Mesenchymal stem cell (in vitro differentiated cells and primary cell): ENCODE measurements around the gene CEND1.

Source experiments
- DNase-seq: peaks from one replicate; pipeline ENCODE4 v3.0.0-alpha.2; 2013
- H2AFZ ChIP-seq: one replicate; pipeline ENCODE4 v1.6.1; 2013; ENCODE audit warnings: low read depth, mild to moderate bottlenecking, control low read depth, inconsistent platforms, low read length, moderate library complexity
- H2AK5ac ChIP-seq: 2 replicates; pipeline ENCODE4 v1.6.1; 2013; ENCODE audit warnings: low read length, moderate library complexity, mild to moderate bottlenecking, inconsistent platforms; ENCODE audit not compliant: severe bottlenecking
- H2BK120ac ChIP-seq: one replicate; pipeline ENCODE4 v1.6.1; 2013; ENCODE audit warnings: low read depth, mild to moderate bottlenecking, inconsistent platforms, low read length, moderate library complexity
- H2BK12ac ChIP-seq, 2 experiments: one replicate each; pipeline ENCODE4 v1.6.1; 2013; ENCODE audit warnings: inconsistent platforms in 2 of 2, low read length in 2 of 2, mild to moderate bottlenecking in 2 of 2, moderate library complexity in 2 of 2, control low read depth in 1 of 2
- H2BK15ac ChIP-seq: one replicate; pipeline ENCODE4 v1.6.1; 2013; ENCODE audit warnings: mild to moderate bottlenecking, low read depth, inconsistent platforms; ENCODE audit not compliant: poor library complexity, severe bottlenecking
- H2BK5ac ChIP-seq: 2 replicates; pipeline ENCODE4 v1.6.1; 2013; ENCODE audit warnings: low read depth, mild to moderate bottlenecking, low read length, control low read depth, inconsistent platforms; ENCODE audit not compliant: poor library complexity, severe bottlenecking
- H3K14ac ChIP-seq, 2 experiments: one replicate each; pipeline ENCODE4 v1.6.1; 2013; ENCODE audit warnings: inconsistent platforms in 2 of 2, low read length in 2 of 2, control low read depth in 1 of 2, mild to moderate bottlenecking in 1 of 2, moderate library complexity in 1 of 2
- H3K18ac ChIP-seq, 2 experiments: one replicate each; pipeline ENCODE4 v1.6.1; 2013; ENCODE audit warnings: inconsistent platforms in 2 of 2, low read length in 2 of 2, control low read depth in 1 of 2, low read depth in 1 of 2, mild to moderate bottlenecking in 1 of 2
- H3K23ac ChIP-seq, 2 experiments: one replicate each; pipeline ENCODE4 v1.6.1; 2013; ENCODE audit warnings: inconsistent platforms in 2 of 2, low read length in 2 of 2, mild to moderate bottlenecking in 2 of 2, moderate library complexity in 2 of 2, control low read depth in 1 of 2
- H3K27ac ChIP-seq: 2 replicates; pipeline ENCODE4 v1.5.1; 2013; ENCODE audit warnings: mild to moderate bottlenecking, moderate library complexity, low read length, control low read depth, inconsistent platforms; ENCODE audit not compliant: poor library complexity, severe bottlenecking
- H3K27me3 ChIP-seq, 2 experiments: 2 replicates each; pipeline versions ENCODE4 v1.6.1 to v1.7.0; 2013; ENCODE audit warnings: low read length in 2 of 2, mild to moderate bottlenecking in 2 of 2, moderate library complexity in 2 of 2, control low read depth in 1 of 2, inconsistent platforms in 1 of 2; ENCODE audit not compliant: control insufficient read depth in 1 of 2, insufficient read depth in 1 of 2
- H3K36me3 ChIP-seq, 2 experiments: 2 replicates each; pipeline versions ENCODE4 v1.6.1 to v1.7.0; 2013; ENCODE audit warnings: low read length in 2 of 2, control low read depth in 1 of 2, inconsistent platforms in 1 of 2, low read depth in 1 of 2, mild to moderate bottlenecking in 1 of 2; ENCODE audit not compliant: insufficient read depth in 2 of 2, control insufficient read depth in 1 of 2
- H3K4ac ChIP-seq, 2 experiments: one replicate each; pipeline ENCODE4 v1.6.1; 2013; ENCODE audit warnings: inconsistent platforms in 2 of 2, low read length in 2 of 2, mild to moderate bottlenecking in 2 of 2, moderate library complexity in 2 of 2, control low read depth in 1 of 2, low read depth in 1 of 2
- H3K4me1 ChIP-seq: 2 replicates; pipeline ENCODE4 v1.6.1; 2013; ENCODE audit warnings: low read depth, low read length, control low read depth; ENCODE audit not compliant: control insufficient read depth, insufficient read depth
- H3K4me2 ChIP-seq: 2 replicates; pipeline ENCODE4 v1.6.1; 2013; ENCODE audit warnings: low read length, mild to moderate bottlenecking, inconsistent platforms; ENCODE audit not compliant: poor library complexity, severe bottlenecking
- H3K4me3 ChIP-seq, 2 experiments: 2 replicates each; pipeline versions ENCODE4 v1.5.1 to v1.7.0; 2013; ENCODE audit warnings: low read length in 2 of 2, mild to moderate bottlenecking in 2 of 2, control low read depth in 1 of 2, low read depth in 1 of 2; ENCODE audit not compliant: insufficient read depth in 1 of 2
- H3K79me1 ChIP-seq: replicated peaks from 2 replicates; pipeline ENCODE4 v1.6.1; 2013; ENCODE audit warnings: mild to moderate bottlenecking, control low read depth, low read length, inconsistent platforms; ENCODE audit not compliant: poor library complexity, severe bottlenecking
- H3K9ac ChIP-seq: 2 replicates; pipeline ENCODE4 v1.7.0; 2013; ENCODE audit warnings: mild to moderate bottlenecking, low read length, moderate library complexity
- H3K9me3 ChIP-seq: 2 replicates; pipeline ENCODE4 v1.7.0; 2013; ENCODE audit warnings: mild to moderate bottlenecking, low read length; ENCODE audit not compliant: control insufficient read depth
- H4K8ac ChIP-seq: one replicate; pipeline ENCODE4 v1.6.1; 2013; ENCODE audit warnings: inconsistent platforms, mild to moderate bottlenecking, low read length, moderate library complexity
- H4K91ac ChIP-seq: one replicate; pipeline ENCODE4 v1.6.1; 2013; ENCODE audit warnings: mild to moderate bottlenecking, low read length, inconsistent platforms
- WGBS: methylation state at CpG from one replicate; pipeline ENCODE4 v1.1.7; 2013; ENCODE audit warnings: mixed read lengths; 5-methylcytosine and 5-hydroxymethylcytosine counted together

CEND1 gene

GRCh38 chr11:824942-825341 lies 35.1 kb upstream of the CEND1 start:
- Histone ChIP-seq H3K9me3 (no peaks in the 10 kb centered on the region), H3K27ac (no peak overlapping the region), H3K18ac (no peak overlapping the region)

GRCh38 chr11:824292-824880 lies 34.5 kb upstream of the CEND1 start:
- H3K4ac ChIP-seq, result no peak overlapping the region
- no peak overlapping the region for H3K4me3 ChIP-seq
- DNase-seq, result no peak

More at GRCh38 chr11:824942-825341, 35.1 kb upstream of the CEND1 start:
- Histone ChIP-seq H3K36me3 (peaks cover 25 to 48% of the 10 kb centered on the region in 2 experiments), H3K4me3 (no peak overlapping the region), H2AFZ (no peak overlapping the region), H3K79me1 (peaks cover 20% of the 10 kb centered on the region), H2BK12ac (no peak overlapping the region), H2AK5ac (no peak overlapping the region), H2BK120ac (no peak overlapping the region), H2BK5ac (no peak overlapping the region), H3K4me1 (peaks cover 67% of the 10 kb centered on the region), H3K23ac (no peak overlapping the region), H4K8ac (no peak overlapping the region), H3K27me3 (peaks cover 0 to 17% of the 10 kb centered on the region in 2 experiments), H3K14ac (no peak overlapping the region), H2BK15ac (no peak overlapping the region), H3K4ac (no peak overlapping the region), H3K4me2 (no peak overlapping the region), H3K9ac (no peak overlapping the region), H4K91ac (no peak overlapping the region)
- WGBS, result 88% methylated on average over 11 of the region's 11 CpGs
- no peak for DNase-seq

GRCh38 chr11:823441-824291 lies 33.8 kb upstream of the CEND1 start:
- no peak for DNase-seq
- Histone ChIP-seq H3K9ac (no peak overlapping the region), H3K23ac (no peak overlapping the region), H2BK15ac (peak overlapping the region; percentile 37), H3K79me1 (peaks cover 20% of the 10 kb centered on the region), H3K4me1 (peaks cover 60% of the 10 kb centered on the region), H3K27ac (no peak overlapping the region), H3K27me3 (peaks cover 0 to 14% of the 10 kb centered on the region in 2 experiments), H3K4me2 (no peak overlapping the region), H2BK12ac (no peak overlapping the region), H3K9me3 (no peaks in the 10 kb centered on the region), H2AFZ (no peak overlapping the region), H3K18ac (no peak overlapping the region), H3K14ac (no peak overlapping the region), H3K4ac (no peak overlapping the region), H4K91ac (peak overlapping the region; percentile 60), H3K4me3 (no peak overlapping the region), H2AK5ac (no peak overlapping the region), H2BK5ac (no peak overlapping the region), H3K36me3 (peaks cover 25 to 48% of the 10 kb centered on the region in 2 experiments), H2BK120ac (no peak overlapping the region), H4K8ac (no peak overlapping the region)
- 96% methylated on average over 47 of the region's 53 CpGs for WGBS

More at GRCh38 chr11:824292-824880, 34.5 kb upstream of the CEND1 start:
- Histone ChIP-seq H3K9me3 (no peaks in the 10 kb centered on the region), H4K91ac (peak overlapping the region; percentile 60), H3K79me1 (peaks cover 20% of the 10 kb centered on the region), H2BK12ac (no peak overlapping the region), H2BK120ac (no peak overlapping the region), H4K8ac (no peak overlapping the region), H3K27ac (no peak overlapping the region), H3K18ac (no peak overlapping the region), H2BK5ac (no peak overlapping the region), H2BK15ac (no peak overlapping the region), H3K4me1 (peaks cover 62% of the 10 kb centered on the region), H2AFZ (no peak overlapping the region), H3K9ac (no peak overlapping the region), H2AK5ac (no peak overlapping the region), H3K23ac (no peak overlapping the region), H3K36me3 (peaks cover 25 to 48% of the 10 kb centered on the region in 2 experiments), H3K4me2 (no peak overlapping the region), H3K14ac (no peak overlapping the region), H3K27me3 (peaks cover 0 to 17% of the 10 kb centered on the region in 2 experiments)
- 97% methylated on average over 56 of the region's 59 CpGs for WGBS
